GM12864 (cell line): Measurements from ENCODE around the gene R3HDM4.

Experiments
- DNase-seq: peaks from one replicate; pipeline ENCODE4 v3.0.0-alpha.2; 2011; ENCODE audit warnings: low read depth
- H3K4me3 ChIP-seq: 2 replicates; pipeline ENCODE4 v1.5.1; 2011; ENCODE audit warnings: mild to moderate bottlenecking, low read depth, low read length, control low read depth
- TF ChIP-seq, protein P1 (sequence below): IDR thresholded peaks from 2 replicates; pipeline ENCODE4 v1.5.1; 2011; ENCODE audit warnings: low read depth, mild to moderate bottlenecking, moderate library complexity, low read length, control low read depth, inconsistent platforms; ENCODE audit errors: missing control alignments

The R3HDM4 gene

DNA sequence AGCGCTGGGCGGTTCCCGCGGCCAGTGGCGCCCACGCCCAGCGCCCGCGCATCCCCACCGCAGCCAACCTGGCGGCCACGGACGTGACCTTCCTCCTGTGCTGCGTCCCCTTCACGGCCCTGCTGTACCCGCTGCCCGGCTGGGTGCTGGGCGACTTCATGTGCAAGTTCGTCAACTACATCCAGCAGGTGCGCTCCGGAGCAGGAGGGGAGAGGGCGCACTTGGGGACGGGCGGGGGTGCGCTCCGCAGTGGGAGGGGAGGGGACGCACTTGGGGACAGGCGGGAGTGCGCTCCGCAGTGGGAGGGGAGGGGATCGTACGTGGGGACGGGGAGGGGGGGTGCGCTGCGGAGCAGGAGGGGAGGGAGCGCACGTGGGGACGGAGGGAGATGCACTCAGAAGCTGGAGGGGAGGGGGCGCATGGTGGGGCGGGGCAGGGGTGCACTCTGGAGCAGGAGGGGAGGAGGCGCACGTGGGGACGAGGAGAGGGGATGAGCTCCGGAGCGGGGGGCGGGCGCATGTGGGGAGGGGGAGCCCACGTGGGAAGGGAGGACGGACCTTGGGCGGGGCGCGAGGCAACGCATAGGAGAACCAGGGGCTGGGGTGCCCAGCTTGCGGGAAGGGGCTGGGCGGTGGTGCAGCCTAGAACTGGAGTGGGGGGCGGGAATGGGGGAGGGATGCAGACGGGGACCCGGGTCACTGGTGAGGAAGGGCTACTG lies 5.6 kb upstream of the R3HDM4 start:
- DNase-seq, result no peak
- TF ChIP-seq, protein P1, sequence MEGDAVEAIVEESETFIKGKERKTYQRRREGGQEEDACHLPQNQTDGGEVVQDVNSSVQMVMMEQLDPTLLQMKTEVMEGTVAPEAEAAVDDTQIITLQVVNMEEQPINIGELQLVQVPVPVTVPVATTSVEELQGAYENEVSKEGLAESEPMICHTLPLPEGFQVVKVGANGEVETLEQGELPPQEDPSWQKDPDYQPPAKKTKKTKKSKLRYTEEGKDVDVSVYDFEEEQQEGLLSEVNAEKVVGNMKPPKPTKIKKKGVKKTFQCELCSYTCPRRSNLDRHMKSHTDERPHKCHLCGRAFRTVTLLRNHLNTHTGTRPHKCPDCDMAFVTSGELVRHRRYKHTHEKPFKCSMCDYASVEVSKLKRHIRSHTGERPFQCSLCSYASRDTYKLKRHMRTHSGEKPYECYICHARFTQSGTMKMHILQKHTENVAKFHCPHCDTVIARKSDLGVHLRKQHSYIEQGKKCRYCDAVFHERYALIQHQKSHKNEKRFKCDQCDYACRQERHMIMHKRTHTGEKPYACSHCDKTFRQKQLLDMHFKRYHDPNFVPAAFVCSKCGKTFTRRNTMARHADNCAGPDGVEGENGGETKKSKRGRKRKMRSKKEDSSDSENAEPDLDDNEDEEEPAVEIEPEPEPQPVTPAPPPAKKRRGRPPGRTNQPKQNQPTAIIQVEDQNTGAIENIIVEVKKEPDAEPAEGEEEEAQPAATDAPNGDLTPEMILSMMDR, result no peak
- H3K4me3 ChIP-seq, result peak overlapping the region; percentile 23; the same call in 1 of the 2 replicates

DNA sequence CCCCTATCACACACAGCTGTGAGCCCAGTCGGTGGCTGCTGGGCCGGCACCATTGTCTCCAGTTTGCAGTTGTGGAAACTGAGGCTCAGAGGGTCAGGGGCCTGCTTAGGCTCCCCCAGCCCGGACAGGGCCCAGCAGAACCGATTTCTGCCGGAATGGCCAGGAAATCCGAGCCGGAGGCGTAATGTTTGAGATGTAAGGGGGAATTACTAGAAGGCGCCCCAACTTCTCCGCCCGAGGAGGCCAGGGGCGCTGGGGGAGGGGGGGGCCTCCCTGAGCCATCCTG lies 5.1 kb upstream of the R3HDM4 start:
- TF ChIP-seq, protein P1, result no peak
- no peak for DNase-seq
- H3K4me3 ChIP-seq, result peak overlapping the region; percentile 22; the same call in 1 of the 2 replicates

DNA sequence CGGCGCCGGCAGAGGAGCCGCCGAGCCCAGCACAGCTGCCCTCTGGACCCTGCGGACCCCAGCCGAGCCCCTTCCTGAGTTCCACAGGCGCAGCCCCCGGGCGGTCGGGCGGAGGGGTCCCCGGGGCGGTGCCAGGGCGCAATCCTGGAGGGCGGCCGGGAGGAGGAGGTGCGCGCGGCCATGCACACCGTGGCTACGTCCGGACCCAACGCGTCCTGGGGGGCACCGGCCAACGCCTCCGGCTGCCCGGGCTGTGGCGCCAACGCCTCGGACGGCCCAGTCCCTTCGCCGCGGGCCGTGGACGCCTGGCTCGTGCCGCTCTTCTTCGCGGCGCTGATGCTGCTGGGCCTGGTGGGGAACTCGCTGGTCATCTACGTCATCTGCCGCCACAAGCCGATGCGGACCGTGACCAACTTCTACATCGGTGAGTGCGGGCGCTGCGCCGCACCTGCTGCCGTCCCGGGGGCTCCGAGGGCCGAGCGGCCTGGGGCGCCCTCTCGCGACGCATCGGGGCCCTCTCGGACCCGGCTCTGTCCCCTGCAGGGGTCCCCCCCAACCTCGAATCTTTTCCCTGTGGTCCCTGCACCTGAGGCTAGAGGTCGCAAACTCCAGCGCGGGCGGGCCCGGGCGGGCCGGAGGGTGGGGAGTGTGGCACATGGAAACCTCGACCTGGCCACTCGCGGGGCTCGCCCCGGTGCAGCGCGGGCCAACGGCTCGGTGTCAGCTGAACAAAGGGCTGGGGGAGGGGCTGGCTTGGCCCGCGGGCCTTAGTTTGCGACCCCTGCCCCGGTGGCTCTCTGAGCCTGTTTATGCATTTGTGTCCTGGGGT lies 4.5 kb upstream of the R3HDM4 start, which contains the start of gene KISS1R:
KISS1R (plus strand) TSS at position 11 of the 829 bp plus-strand sequence; CDS start at position 181, 170 bp downstream.
- H3K4me3 ChIP-seq, result peak within 1 kb of the TSS; percentile 44
- DNase-seq, result no peak
- TF ChIP-seq, protein P1, result peak; percentile 54

- peak overlapping the region; percentile 44 for H3K4me3 ChIP-seq
- no peak for DNase-seq
- TF ChIP-seq, protein P1, result no peak
These were observed 3.8 kb upstream of the R3HDM4 start for GRCh38 chr19:916645-917322.

DNA sequence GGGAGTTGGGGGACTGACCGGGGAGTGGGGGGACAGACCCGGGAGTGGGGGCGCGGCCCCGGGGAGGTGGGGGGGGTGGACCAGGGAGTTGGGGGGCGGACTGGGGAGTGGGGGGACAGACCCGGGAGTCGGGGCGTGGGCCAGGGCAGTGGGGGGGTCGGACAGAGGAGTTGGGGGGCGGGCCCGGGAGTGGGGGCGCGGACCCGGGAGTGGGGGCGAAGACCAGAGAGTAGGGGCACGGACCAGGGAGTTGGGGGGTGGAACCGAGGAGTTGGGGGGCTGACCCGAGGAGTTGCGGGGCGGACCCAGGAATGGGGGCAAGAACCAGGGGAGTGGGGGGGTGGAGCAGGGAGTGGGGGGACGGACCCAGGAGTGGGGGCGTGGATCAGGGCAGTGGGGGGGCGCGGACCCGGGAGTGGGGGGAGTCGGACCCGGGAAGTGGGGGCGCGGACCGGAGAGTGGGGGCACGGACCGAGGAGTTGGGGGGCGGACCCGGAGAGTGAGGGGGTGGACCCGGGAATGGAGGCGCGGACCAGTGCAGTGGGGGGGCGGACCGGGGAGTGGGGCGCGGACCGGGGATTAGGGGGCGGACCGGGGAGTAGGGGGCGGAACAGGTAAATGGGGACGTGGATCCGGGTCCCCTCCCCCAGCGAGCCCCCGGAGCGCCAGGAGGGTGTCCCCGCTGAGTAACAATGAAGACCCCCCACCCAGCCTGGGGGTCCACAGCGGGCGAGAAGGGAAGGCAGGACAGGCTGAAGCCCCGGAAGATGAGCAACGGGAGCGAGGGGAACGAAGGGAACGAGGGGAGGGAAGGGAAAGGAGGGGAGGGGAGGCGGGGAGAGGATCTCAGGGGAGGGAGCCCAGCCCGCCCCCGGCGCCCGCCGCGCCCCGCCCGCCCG lies 589 bp downstream of the R3HDM4 start:
- H3K4me3 ChIP-seq, result peak overlapping the region; percentile 72
- TF ChIP-seq, protein P1, result no peak
- DNase-seq, result no peak
